ENCODE measurements around the gene EIF4E1B. TPM values are rescaled to one million over a fixed set of nuclear protein-coding genes. Genes with fewer than 3 reads are reported as not detected.

EIF4E1B gene
- not detected for total RNA-seq
- polyA plus RNA-seq, result not detected
- long read RNA-seq, donor 1, result 0 reads
- long read RNA-seq, donor 2, partial matches to known transcripts, result 0 of 1 reads
- long read RNA-seq, donor 2, other reads (novel, unspliced or antisense), result 1 of 1 reads
- long read RNA-seq, donor 3, result 0 reads

DNA sequence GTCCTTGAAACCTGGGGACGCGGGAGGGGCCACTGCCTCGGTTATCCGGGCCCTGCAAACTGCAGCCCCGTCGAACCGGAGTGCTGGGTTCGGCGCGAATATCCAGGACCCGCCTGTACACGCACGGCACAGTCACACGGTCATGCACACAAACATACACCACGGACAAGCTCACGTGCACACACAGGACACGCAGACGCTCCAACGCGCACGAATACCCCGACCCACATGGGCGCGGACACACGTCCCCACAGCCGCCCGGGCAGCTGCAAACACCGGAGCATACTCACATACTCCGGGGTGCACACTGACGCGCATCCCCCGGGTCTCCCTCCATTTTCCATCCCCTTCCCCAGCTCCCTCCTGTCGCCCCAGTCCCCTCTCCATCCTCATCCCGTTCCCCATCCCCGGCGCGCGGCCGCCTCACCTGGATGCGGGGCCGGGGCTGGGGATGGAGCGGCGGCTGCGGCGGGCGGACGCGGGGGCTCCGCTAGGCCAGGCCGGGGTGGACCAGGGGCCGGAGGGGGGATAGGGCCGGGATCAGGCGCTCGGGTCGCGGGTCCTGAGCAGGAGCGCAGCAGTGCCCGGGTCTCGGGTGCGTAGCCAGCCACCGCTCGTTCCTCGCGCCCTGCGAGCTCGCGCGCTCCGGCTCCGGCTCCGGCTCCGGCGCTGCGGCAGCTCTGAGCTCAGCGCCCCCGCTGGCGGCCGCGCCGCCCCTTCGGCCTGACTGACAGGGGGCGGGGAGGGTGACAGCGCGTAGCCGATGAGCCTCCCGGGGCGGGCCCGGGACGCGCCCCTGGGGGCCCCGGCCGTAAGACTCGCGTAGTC, at the start of gene EIF4E1B, which contains the start of gene SNCB:
Gene EIF4E1B, plus strand, starts transcription at position 823 of the 828 bp plus-strand sequence. CDS start 12,113 bp downstream, outside the sequence.
Gene SNCB, minus strand, starts transcription at position 682 of the 828 bp plus-strand sequence. CDS start 880 bp downstream, outside the sequence.
- peak; percentile 29 to 39 for DNase-seq
- Histone ChIP-seq H3K9me3 (no peaks in the 10 kb centered on the region), H3K27me3 (peaks cover 10 to 99% (median 95%) of the 10 kb centered on the region in 7 donors), H3K4me3 (peak within 1 kb of the TSS in 9 of 10 donors; percentile 25 to 52 (median 45)), H3K4me1 (peaks cover 7 to 18% (median 13%) of the 10 kb centered on the region in 9 donors), H3K27ac (no peak within 1 kb of the TSS), H3K36me3 (no peaks in the 10 kb centered on the region)
- ATAC-seq, result peak; percentile 75 to 85 (median 82)
- intact Hi-C loops (cut with DNase I), result loop anchor here in 2 of 10 donors (5.0 to 10.0 kb wide), 2 partner anchors 53 to 55 kb away; no protein-coding TSS in a partner anchor
- TF ChIP-seq CTCF (IDR thresholded peaks at IDR 0.05), result peak in 1 of 9 donors; percentile 19
- 1% methylated on average over 87 to 94 of the region's 94 CpGs for WGBS, 2 donors

DNA sequence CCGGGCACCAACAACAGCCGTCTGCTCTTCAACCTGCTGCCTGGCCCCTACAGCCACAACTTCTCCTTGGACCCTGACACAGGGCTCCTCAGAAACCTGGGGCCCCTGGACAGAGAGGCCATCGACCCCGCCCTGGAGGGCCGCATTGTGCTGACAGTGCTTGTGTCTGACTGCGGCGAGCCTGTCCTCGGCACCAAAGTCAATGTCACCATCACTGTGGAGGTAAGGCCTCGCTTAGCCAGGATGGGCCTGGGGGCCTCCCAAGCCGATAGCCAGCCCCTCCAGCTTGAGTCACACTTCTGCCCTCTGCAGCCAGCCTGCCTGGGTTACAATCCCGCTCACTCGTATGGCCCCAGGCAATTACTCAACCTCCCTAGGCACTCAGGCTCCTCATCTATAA, 49.1 kb upstream of the EIF4E1B start:
- ATAC-seq (peak in 1 of 8 donors; percentile 20), DNase-seq (no peak)
- H3K27ac ChIP-seq, result no peak overlapping the region
- peaks cover 0 to 7% (median 0%) of the 10 kb centered on the region in 7 donors for H3K27me3 ChIP-seq
- no peaks in the 10 kb centered on the region for H3K4me1 ChIP-seq
- H3K9me3 ChIP-seq, result peaks cover 0 to 24% (median 8%) of the 10 kb centered on the region in 11 donors
- intact Hi-C loops (cut with DNase I), result no loop called here
- H3K4me3 ChIP-seq, result no peak overlapping the region
- TF ChIP-seq CTCF (IDR thresholded peaks at IDR 0.05), result no peak
- no peaks in the 10 kb centered on the region for H3K36me3 ChIP-seq
- 84 to 90% methylated on average over 12 of the region's 12 CpGs for WGBS, 2 donors

GRCh38 chr5:176583076-176583475, 47.4 kb upstream of the EIF4E1B start:
- Histone ChIP-seq H3K27me3 (peaks cover 0 to 3% (median 0%) of the 10 kb centered on the region in 7 donors), H3K4me1 (no peaks in the 10 kb centered on the region), H3K27ac (no peak overlapping the region), H3K36me3 (no peaks in the 10 kb centered on the region), H3K9me3 (peaks cover 0 to 27% (median 8%) of the 10 kb centered on the region in 11 donors), H3K4me3 (no peak overlapping the region)
- ATAC-seq (no peak), DNase-seq (no peak)
- intact Hi-C loops (cut with DNase I), result no loop called here
- 72 to 75% methylated on average over 4 of the region's 4 CpGs for WGBS, 2 donors
- no peak for TF ChIP-seq CTCF (IDR thresholded peaks at IDR 0.05)

- intact Hi-C loops (cut with DNase I), result no loop called here
- no peak overlapping the region for H3K4me3 ChIP-seq
- WGBS, 2 donors, result 88 to 89% methylated on average over 7 of the region's 7 CpGs
- no peak overlapping the region for H3K27ac ChIP-seq
- DNase-seq (no peak), ATAC-seq (no peak)
- no peaks in the 10 kb centered on the region for H3K36me3 ChIP-seq
- TF ChIP-seq CTCF (IDR thresholded peaks at IDR 0.05), result no peak
- no peaks in the 10 kb centered on the region for H3K4me1 ChIP-seq
- peaks cover 0 to 27% (median 8%) of the 10 kb centered on the region in 11 donors for H3K9me3 ChIP-seq
- no peaks in the 10 kb centered on the region for H3K27me3 ChIP-seq
Measured at GRCh38 chr5:176587398-176587797, 43.1 kb upstream of the EIF4E1B start.

Data from heart right ventricle (tissue), 16 donors.